Measurements from ENCODE around the gene SLC9B2. TPM values are rescaled to one million over a fixed set of nuclear protein-coding genes. Genes with fewer than 3 reads are reported as not detected.

The SLC9B2 gene
- total and polyA plus RNA-seq, 10 of the 15 experiments (the other 5 are each of a cell fraction or from before 2014, with no cell fraction given): 8.9 to 32.5 (median 25.3) TPM

- H3K9me3 ChIP-seq (replicated peaks; ENCODE audit: control insufficient read depth, insufficient read depth, low read length): peaks cover 3% of the 10 kb centered on the region; the same call in 1 of the 3 replicates
- no peaks in the 10 kb centered on the region for H3K27me3 ChIP-seq (replicated peaks in 1 of 2; ENCODE audit: control insufficient read depth in 2 of 2, insufficient read depth in 2 of 2, low read length in 1 of 2)
- H4K20me1 ChIP-seq (ENCODE audit: control insufficient read depth, insufficient read depth): no peaks in the 10 kb centered on the region
- H3K36me3 ChIP-seq (ENCODE audit: control insufficient read depth in 2 of 2, insufficient read depth in 2 of 2, low read length in 1 of 2): peaks cover 0 to 7% of the 10 kb centered on the region in 2 experiments; a peak in 1 of 4 replicates
- intact Hi-C loops (cut with micrococcal nuclease; ENCODE audit: unreplicated experiment) (no loop called here), in situ Hi-C loops (cut with MboI) (no loop called here)
- H3K4me1 ChIP-seq (ENCODE audit: control insufficient read depth, insufficient read depth, low read length): no peaks in the 10 kb centered on the region
- ChIA-PET SMC1A (ENCODE audit: uncharacterized antibody, unreplicated experiment) (no interaction called here), POLR2A (no interaction called here), RAD21 (ENCODE audit: unreplicated experiment) (interaction anchor here (0.7 kb wide), 1 partner anchor 412 kb away, joined by 6 read pairs; no protein-coding TSS in a partner anchor), CTCF (no interaction called here)
- 95% methylated on average over 3 of the region's 3 CpGs for WGBS (ENCODE audit: insufficient coverage, insufficient replicate concordance, low lambda C conversion rate, missing lambda C conversion rate)
- no peak overlapping the region for H3K4me2 ChIP-seq (ENCODE audit: control insufficient read depth, insufficient read depth)
- H3K27ac ChIP-seq (ENCODE audit: control insufficient read depth, insufficient read depth): no peak overlapping the region
- ATAC-seq (no peak), DNase-seq (ENCODE audit: low read depth, low spot score) (no peak), FAIRE-seq (no peak)
- H3K9ac ChIP-seq (ENCODE audit: control insufficient read depth, insufficient read depth, low read length): no peak overlapping the region
- H3K79me2 ChIP-seq (ENCODE audit: control insufficient read depth, insufficient read depth, low read length): no peaks in the 10 kb centered on the region
- no peak for TF ChIP-seq RELB (IDR thresholded peaks at IDR 0.05; ENCODE audit: low read depth)
- no peak for TF ChIP-seq ATF2 (IDR thresholded peaks at IDR 0.05; ENCODE audit: low read length)
- no peak for TF ChIP-seq MTA2 (IDR thresholded peaks at IDR 0.05; ENCODE audit: low read depth)
- no peak for TF ChIP-seq MEF2A (IDR thresholded peaks at IDR 0.05; ENCODE audit: insufficient read depth, low read depth, low read length)
- no peak for TF ChIP-seq EP300 (IDR thresholded peaks at IDR 0.05; ENCODE audit: borderline replicate concordance in 1 of 2, control insufficient read depth in 1 of 2, low read depth in 2 of 2, low read length in 2 of 2)
- TF ChIP-seq RAD51 (IDR thresholded peaks at IDR 0.05): no peak
- TF ChIP-seq TBL1XR1 (IDR thresholded peaks at IDR 0.05; ENCODE audit: low read depth, low read length): no peak
- no peak for TF ChIP-seq CHD4 (IDR thresholded peaks at IDR 0.05)
- no peak for TF ChIP-seq NR2C2 (IDR thresholded peaks at IDR 0.05; ENCODE audit: borderline replicate concordance, control insufficient read depth, insufficient read length, low read depth)
- no peak for TF ChIP-seq IKZF1 (conservative IDR thresholded peaks at IDR 0.05)
- H3K4me3 ChIP-seq: no peak overlapping the region
- no TSS peak for BruUV-seq (replicated peaks)
- H2AFZ ChIP-seq (ENCODE audit: control insufficient read depth, low read depth, low read length): no peak overlapping the region
These were observed 49.6 kb upstream of the SLC9B2 start for GRCh38 chr4:103126126-103126525.
